GM23248 (cell line): ENCODE data around the gene SLC7A1.

Experiments used
- EZH2 ChIP-seq: fragments of 200-600 bp; sonication (generic); IDR thresholded peaks from 2 replicates; pipeline ENCODE4 v1.6.1; 2018; ENCODE audit warnings: antibody characterized with exemption, mild to moderate bottlenecking; ENCODE audit not compliant: insufficient read depth, poor library complexity, severe bottlenecking
- EZH2phosphoT487 ChIP-seq: fragments of 200-600 bp; sonication (generic); IDR thresholded peaks from 2 replicates; pipeline ENCODE4 v1.6.1; 2018; ENCODE audit warnings: antibody characterized with exemption, moderate library complexity, mild to moderate bottlenecking, low read depth; ENCODE audit not compliant: insufficient read depth

GRCh38 chr13:29526741-29527140, 68.7 kb downstream of the SLC7A1 start:
- TF ChIP-seq EZH2phosphoT487 (no peak), EZH2 (no peak)
